GM19025 (cell line): ENCODE data around the gene GLS.
"Not testable (repeated sequence)": the region's sequence is repeated elsewhere in the genome, so short reads cannot be mapped to it uniquely, and the experiment has no call there.

Experiments
- ATAC-seq: cut with Tn5 transposase; IDR thresholded peaks from one replicate; pipeline ENCODE4 v1.9.1; 2021; ENCODE audit warnings: mild to moderate bottlenecking, low read depth, moderate library complexity; ENCODE audit not compliant: unreplicated experiment

Gene GLS

DNA sequence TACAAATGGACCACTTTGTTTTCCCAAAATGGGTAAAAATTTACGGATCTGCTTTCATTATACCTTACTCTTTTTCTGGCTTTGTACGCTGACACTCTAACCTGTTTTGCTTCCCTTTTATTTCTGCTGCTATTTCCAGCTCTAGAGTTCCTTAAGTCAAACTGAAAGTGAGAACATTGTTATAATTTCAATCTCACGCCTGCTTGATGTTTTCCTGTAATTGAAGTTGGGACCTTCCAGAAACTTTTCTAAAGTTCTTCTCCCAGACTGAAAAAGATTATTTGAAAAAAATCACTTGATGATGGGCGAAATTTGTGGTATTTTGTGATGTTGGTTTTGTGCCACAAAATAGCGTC, 1.8 kb downstream of the GLS start:
- ATAC-seq: no peak

DNA sequence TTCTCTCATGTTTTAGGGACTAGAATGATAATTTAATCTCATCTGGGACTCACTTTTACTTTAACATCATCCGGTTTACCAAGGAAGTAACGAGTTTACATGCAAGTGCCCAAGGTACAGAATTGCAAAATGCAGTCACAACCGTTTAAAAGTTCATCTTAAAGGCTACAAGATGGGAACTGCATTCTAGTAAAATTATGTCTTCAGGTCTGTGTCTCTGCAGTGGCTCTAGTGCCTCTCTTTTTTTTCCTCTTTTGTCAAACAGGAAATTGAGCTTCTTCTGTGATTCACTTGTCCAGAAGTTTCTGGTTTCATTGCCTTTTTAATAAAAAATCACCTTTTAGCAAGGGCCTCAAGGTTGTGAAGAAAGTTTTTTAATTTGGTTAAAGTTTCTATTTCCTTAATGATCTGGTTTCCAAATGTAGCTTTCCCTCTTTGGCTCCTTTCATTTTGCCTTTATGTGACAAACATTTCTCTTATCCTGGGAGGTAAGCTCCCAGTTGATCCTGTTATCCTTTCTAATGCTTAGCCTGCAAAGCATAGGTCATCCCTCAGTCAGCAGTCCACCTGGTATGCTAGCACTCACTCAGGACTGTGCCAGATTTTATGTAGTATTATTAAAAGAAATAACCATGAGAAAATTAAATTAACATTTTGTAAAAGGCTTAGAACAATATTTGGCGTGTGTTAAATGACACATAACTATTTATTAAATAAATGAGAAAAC, 2.4 kb downstream of the GLS start:
- no peak for ATAC-seq

GRCh38 chr2:190885844-190886243, 5.2 kb downstream of the GLS start:
- ATAC-seq: not testable (repeated sequence)

DNA sequence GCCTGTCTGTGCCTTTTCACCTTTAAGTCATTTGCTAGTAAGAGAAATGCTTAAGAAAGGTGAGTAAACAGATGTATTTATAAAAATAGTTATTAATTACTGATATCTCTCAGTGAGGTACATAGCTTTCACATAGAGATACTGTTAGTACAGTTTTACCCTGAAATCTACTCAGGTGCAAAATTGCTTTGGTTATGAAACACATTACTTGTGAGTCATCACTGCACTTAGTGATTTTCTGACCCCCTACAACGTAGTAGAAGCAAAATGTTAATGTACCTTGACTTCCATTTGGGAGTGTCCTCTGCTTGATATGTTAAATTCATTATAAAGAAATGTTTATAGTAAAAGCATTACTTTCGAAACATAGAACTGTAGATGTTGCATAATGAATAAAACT, 6.5 kb downstream of the GLS start:
- peak; percentile 44 for ATAC-seq

GRCh38 chr2:190888449-190888848, 7.8 kb downstream of the GLS start:
- no peak for ATAC-seq

- ATAC-seq: no peak
Measured at GRCh38 chr2:190889175-190889943, 8.7 kb downstream of the GLS start.

- ATAC-seq: peak; percentile 57
Measured at GRCh38 chr2:190891372-190891771, 10.8 kb downstream of the GLS start.

DNA sequence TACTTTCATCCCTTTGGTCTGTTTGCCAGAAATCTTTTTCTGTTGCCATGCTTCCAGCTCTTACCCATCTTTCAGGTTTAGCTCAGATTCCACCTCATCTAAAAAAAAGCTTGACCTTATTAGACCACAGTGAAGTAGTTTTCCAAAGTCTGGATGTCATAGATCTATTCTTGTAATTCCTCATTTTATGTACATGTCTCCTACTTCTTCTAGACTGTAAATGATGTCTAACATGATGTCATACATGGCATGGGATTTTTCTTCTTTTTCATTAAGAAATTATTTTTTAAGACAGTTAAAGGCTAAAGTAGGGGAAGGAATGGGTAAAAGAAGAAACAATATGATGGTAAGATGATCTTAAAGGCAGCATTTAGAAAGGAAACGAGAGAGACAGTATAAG, 11.3 kb downstream of the GLS start:
- no peak for ATAC-seq

DNA sequence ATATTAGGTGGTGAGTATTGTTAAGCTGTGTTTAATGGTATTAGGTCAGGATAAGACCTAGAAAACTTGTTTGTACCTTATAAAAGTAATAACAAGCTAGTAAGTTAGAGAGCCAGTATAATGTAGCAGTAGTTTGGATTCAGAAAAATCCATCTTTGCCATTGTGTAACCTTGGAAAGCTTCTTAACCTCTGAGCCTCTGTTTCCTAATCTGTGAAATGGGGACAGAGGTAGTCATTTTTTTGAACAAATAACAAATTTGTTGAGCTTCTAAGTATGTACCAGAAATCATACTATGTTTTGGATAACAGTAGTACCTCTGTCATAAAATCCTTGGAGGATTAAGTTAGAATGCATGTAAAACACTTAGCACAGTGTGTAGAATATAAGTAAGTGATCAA, 12.5 kb downstream of the GLS start:
- no peak for ATAC-seq

DNA sequence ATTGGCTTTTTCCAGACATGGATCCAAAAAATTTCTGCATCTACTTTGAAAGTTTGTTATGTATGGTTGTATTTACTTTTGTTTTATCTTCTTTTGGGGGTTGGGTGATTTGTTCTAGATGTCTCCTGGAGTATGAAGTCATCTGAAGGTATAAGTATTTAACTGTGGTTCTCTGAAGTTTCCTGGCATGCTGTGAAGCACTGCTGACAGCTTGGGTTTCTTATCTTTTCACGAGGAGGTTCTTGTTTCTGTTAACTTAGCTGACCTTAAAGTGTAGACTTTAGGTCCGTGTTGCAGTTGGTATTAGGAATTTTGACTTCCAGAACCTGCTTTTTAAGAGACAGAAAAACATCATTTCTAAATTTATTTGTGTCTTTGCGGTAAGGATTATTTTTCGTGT, 15.9 kb downstream of the GLS start:
- no peak for ATAC-seq

GRCh38 chr2:190903693-190904450, 23.3 kb downstream of the GLS start:
- ATAC-seq: no peak

DNA sequence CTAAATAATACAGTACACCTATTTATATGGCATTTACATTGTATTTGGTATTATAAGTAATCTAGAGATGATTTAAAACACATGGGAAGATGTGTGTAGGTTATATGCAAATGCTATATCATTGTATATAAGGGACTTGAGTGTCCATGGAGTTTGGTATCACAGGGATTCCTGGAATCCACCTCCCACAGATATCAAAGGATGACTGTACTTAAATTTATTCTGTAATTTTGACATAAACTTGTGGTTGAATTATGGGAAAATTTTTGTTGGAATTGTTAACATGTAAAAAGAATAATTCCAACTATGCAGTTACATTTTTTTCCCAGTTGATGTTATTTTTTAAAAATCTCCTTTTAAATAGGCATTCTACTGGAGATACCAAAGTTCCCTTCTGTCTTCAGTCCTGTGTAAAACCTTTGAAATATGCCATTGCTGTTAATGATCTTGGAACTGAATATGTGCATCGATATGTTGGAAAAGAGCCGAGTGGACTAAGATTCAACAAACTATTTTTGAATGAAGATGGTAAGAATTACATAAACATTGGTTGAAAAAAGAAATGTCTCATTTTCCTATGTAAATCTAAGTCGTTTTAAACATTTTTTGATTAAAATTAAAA, 24.1 kb downstream of the GLS start:
- ATAC-seq: no peak

- no peak for ATAC-seq
Measured at GRCh38 chr2:190908532-190908931, 27.9 kb downstream of the GLS start.

DNA sequence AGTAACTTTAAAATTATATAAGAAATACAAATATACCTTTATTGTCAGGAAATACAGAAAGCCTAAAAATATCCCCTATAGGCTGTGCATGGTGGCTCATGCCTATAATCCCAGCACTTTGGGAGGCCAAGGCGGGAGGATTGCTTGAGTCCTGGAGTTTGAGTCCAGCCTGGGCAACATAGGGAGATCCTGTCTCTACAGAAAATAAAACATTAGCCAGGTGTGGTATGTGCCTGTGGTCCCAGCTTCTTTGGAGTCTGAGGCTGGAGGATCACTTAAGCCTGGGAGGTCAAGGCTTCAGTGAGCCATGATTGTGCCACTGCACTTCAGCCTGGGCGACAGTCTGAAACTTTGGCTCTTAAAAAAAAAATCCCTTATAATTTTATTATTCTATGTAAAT, 29.1 kb downstream of the GLS start:
- ATAC-seq: no peak

- ATAC-seq: no peak
Measured at GRCh38 chr2:190910341-190911136, 29.9 kb downstream of the GLS start.

DNA sequence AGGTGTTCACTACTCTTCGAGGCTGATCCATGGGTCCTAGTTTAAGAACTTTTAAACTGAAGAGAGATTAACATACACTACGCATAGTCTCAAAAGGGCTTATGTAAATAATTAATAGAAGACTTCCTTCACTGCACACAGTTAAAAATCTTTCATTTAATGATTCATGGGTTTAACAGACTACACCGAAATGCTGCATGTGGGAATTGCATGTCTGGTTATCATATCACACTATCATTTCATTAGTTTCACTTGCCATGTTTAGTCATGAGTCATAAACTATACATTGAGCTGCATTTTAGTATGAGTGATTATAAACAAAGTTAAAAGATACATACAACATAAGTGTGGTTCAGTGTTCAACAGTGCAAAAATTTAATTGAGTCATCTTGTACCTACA, 31.2 kb downstream of the GLS start:
- peak; percentile 83 for ATAC-seq

GRCh38 chr2:190912726-190913125, 32.1 kb downstream of the GLS start:
- no peak for ATAC-seq

GRCh38 chr2:190913725-190914124, 33.1 kb downstream of the GLS start:
- no peak for ATAC-seq

DNA sequence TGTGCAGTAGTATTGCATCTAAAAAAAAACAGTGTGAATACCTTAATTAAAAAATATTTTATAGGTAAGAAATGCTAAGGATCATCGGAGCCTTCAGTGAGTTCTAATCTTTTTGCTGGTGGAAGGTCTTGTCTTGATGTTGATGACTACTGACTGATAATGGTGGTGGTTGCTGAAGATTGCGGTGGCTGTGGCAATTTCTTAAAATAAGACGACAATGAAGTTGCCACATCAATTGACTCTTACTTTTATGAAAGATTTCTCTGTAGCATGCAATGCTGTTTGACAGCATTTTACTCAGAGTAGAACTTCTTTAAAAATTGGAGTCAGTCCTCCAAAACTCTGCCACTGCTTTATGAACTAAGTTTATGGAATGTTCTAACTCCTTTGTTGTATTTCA, 36.2 kb downstream of the GLS start:
- ATAC-seq: no peak

- ATAC-seq: no peak
Measured at GRCh38 chr2:190920085-190920484, 39.5 kb downstream of the GLS start.
